PC-9 (cell line): Measurements from ENCODE around the gene FAM227A. TPM values are rescaled to one million over a fixed set of nuclear protein-coding genes. Genes with fewer than 3 reads are reported as not detected.

ENCODE experiments used
- BruUV-seq: library from RNA; stranded (reverse); fragments of 400-500 nt; replicated peaks from 2 replicates; lab custom pipeline; 2021; lab: Mats Ljungman, UMichigan
- CTCF ChIA-PET: fragments of 300-600 bp; sonication (Branson Sonifier 250); formaldehyde crosslinking; loops from one replicate; lab custom pipeline; 2022; ENCODE audit warnings: antibody characterized with exemption; lab: Charles Lee
- POLR2A ChIA-PET: fragments of 300-600 bp; sonication (Branson Sonifier 250); formaldehyde crosslinking; loops from one replicate; lab custom pipeline; 2022; ENCODE audit warnings: antibody characterized with exemption; ENCODE audit not compliant: unreplicated experiment; lab: Charles Lee
- DNase-seq, 2 experiments: peaks; one replicate each; pipeline versions ENCODE4 v3.0.0 to v3.0.0-alpha.2; 2015 to 2022; ENCODE audit warnings: mixed read lengths in 1 of 2
- H2AFZ ChIP-seq: fragments of 200-600 bp; sonication (generic); 2 replicates; pipeline ENCODE4 v1.8.1; 2017; ENCODE audit warnings: antibody characterized with exemption
- H3F3A ChIP-seq: fragments of 200-600 bp; sonication (generic); 2 replicates; pipeline ENCODE4 v1.8.1; 2017; ENCODE audit warnings: antibody characterized with exemption, mild to moderate bottlenecking, low read depth; ENCODE audit not compliant: insufficient read depth
- H3K27ac ChIP-seq: fragments of 200-600 bp; sonication (generic); 2 replicates; pipeline ENCODE4 v1.6.1; 2016; ENCODE audit warnings: mixed run types
- H3K27me3 ChIP-seq: fragments of 200-600 bp; sonication (generic); 2 replicates; pipeline ENCODE4 v1.6.1; 2016; ENCODE audit warnings: low read depth, mixed run types; ENCODE audit not compliant: insufficient read depth
- H3K36me3 ChIP-seq: fragments of 200-600 bp; sonication (generic); 2 replicates; pipeline ENCODE4 v1.6.1; 2016; ENCODE audit warnings: low read depth, mixed run types
- H3K4me1 ChIP-seq: fragments of 200-600 bp; sonication (generic); replicated peaks from 2 replicates; pipeline ENCODE4 v1.6.1; 2016; ENCODE audit warnings: mixed run types; ENCODE audit not compliant: insufficient read depth
- H3K4me2 ChIP-seq: fragments of 200-600 bp; sonication (generic); 2 replicates; pipeline ENCODE4 v1.6.1; 2017; ENCODE audit warnings: mixed run types
- H3K4me3 ChIP-seq: fragments of 200-600 bp; sonication (generic); 2 replicates; pipeline ENCODE4 v1.6.1; 2016; ENCODE audit warnings: mixed run types
- H3K79me2 ChIP-seq: fragments of 200-600 bp; sonication (generic); 2 replicates; pipeline ENCODE4 v1.6.1; 2017; ENCODE audit warnings: low read depth, mixed run types
- H3K9me2 ChIP-seq: fragments of 200-600 bp; sonication (generic); 2 replicates; pipeline ENCODE4 v1.8.1; 2017; ENCODE audit warnings: mild to moderate bottlenecking; ENCODE audit not compliant: insufficient read depth
- H3K9me3 ChIP-seq: fragments of 200-600 bp; sonication (generic); 2 replicates; pipeline ENCODE4 v1.8.1; 2016; ENCODE audit warnings: low read depth; ENCODE audit not compliant: insufficient read depth
- H4K20me1 ChIP-seq: fragments of 200-600 bp; sonication (generic); 2 replicates; pipeline ENCODE4 v1.8.1; 2017; ENCODE audit not compliant: insufficient read depth
- CTCF ChIP-seq: fragments of 200-600 bp; sonication (generic); conservative IDR thresholded peaks from 2 replicates; pipeline ENCODE4 v1.6.1; 2017; ENCODE audit warnings: mixed run types, antibody characterized with exemption, mild to moderate bottlenecking, moderate library complexity
- EZH2 ChIP-seq: fragments of 200-600 bp; sonication (generic); IDR thresholded peaks from 2 replicates; pipeline ENCODE4 v1.8.0; 2017; ENCODE audit warnings: antibody characterized with exemption, low read depth
- intact Hi-C: fragments of 100-400 bp; cut with micrococcal nuclease; formaldehyde crosslinking; loops from one replicate; pipeline ENCODE4 v1.10.0; 2022; ENCODE audit not compliant: unreplicated experiment
- total RNA-seq: library from RNA; stranded (reverse); gene quantifications from 2 replicates; pipeline ENCODE4 v1.2.3, GENCODE V29; 2021

FAM227A gene
- total RNA-seq, 1 experiment from 2014 or later: 9.8 TPM

GRCh38 chr22:38549101-38549894, 106.9 kb downstream of the FAM227A start:
- intact Hi-C loops: loop anchor here (2.0 kb wide), 1 partner anchor 42 kb away; the partner anchor contains the start of gene DDX17
- no peak overlapping the region for H2AFZ ChIP-seq
- H3K27ac ChIP-seq: peak overlapping the region; percentile 75
- TF ChIP-seq CTCF (no peak), EZH2 (no peak)
- peaks cover 35% of the 10 kb centered on the region for H3K4me1 ChIP-seq
- H3K4me2 ChIP-seq: peak overlapping the region; percentile 58
- no peaks in the 10 kb centered on the region for H3K36me3 ChIP-seq
- no peaks in the 10 kb centered on the region for H3K79me2 ChIP-seq
- peak overlapping the region; percentile 10; the same call in 1 of the 2 replicates for H3K4me3 ChIP-seq
- H3K9me2 ChIP-seq: no peaks in the 10 kb centered on the region
- DNase-seq: peak; percentile 61 to 98
- no peaks in the 10 kb centered on the region for H4K20me1 ChIP-seq
- CTCF ChIA-PET: no interaction called here
- BruUV-seq: no TSS peak
- no peaks in the 10 kb centered on the region for H3K27me3 ChIP-seq
- POLR2A ChIA-PET: no interaction called here
- peaks cover 29% of the 10 kb centered on the region for H3F3A ChIP-seq
- H3K9me3 ChIP-seq: peaks cover 7% of the 10 kb centered on the region; the same call in 1 of the 2 replicates

DNA sequence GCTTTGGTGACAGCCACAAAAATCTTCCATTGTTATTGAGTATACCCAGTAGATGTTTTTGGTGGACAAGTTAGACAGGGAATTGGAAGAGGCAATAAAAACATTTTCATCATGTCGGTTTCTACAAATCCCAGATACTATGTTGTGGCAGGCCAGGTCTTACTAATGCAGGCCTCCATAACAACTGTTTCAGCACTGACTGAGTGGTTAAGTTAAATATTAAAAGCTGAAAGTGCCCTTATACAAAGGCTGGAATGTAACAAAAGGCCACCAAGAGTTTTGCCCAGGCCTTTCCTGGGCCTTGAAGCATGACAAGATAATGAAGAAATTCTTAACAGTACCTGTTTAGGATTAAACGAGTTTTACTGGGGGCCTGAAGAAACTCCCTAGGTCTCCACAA, 115.5 kb downstream of the FAM227A start:
- intact Hi-C loops: no loop called here
- H3K79me2 ChIP-seq: no peaks in the 10 kb centered on the region
- H4K20me1 ChIP-seq: no peaks in the 10 kb centered on the region
- TF ChIP-seq CTCF: no peak
- TF ChIP-seq EZH2: no peak
- no peak overlapping the region for H3K4me3 ChIP-seq
- H3K36me3 ChIP-seq: no peaks in the 10 kb centered on the region
- peaks cover 29% of the 10 kb centered on the region for H3K9me3 ChIP-seq
- POLR2A ChIA-PET: no interaction called here
- no TSS peak for BruUV-seq
- H3F3A ChIP-seq: no peaks in the 10 kb centered on the region
- no peak overlapping the region for H3K4me2 ChIP-seq
- H3K27me3 ChIP-seq: no peaks in the 10 kb centered on the region
- H3K27ac ChIP-seq: no peak overlapping the region
- CTCF ChIA-PET: interaction anchor here (0.6 kb wide), 1 partner anchor 1081 kb away, joined by 5 read pairs; no protein-coding TSS in a partner anchor
- no peak for DNase-seq
- no peak overlapping the region for H2AFZ ChIP-seq
- no peaks in the 10 kb centered on the region for H3K9me2 ChIP-seq
- H3K4me1 ChIP-seq: no peaks in the 10 kb centered on the region

DNA sequence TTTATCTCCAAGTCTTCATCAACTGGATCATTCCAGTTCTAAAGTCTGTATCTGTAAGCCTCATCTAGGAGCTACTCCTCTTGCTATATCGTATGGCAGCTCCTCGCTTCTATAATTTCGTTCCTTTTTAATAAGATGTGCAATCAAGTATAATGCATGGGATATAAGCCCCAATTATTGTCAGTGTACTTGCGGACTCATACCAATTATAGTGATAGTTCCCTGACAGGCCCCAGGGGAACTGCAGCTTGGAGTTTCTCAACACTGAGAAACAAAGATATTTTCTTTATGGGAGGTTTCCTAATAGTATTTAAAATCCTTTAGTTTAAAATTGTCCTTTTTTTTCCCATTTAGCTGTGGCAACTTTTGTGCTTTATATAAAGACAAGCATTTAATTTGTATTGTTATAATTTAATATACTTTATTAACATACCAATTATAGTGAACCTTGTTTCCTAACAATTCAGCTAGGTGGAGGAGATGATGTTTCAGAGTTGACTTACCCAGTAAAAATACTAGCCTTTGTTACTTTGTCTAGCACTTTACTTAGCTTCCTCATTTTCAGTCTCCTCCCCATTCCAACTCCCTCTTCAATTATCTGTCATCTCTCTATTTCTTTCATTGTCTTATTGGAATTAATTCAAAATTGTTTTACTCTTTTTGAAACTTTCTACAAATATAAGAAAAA, 124.8 kb downstream of the FAM227A start:
- TF ChIP-seq CTCF: no peak
- TF ChIP-seq EZH2: no peak
- no peak overlapping the region for H3K4me3 ChIP-seq
- H3K4me2 ChIP-seq: no peak overlapping the region
- no peak for DNase-seq
- POLR2A ChIA-PET: no interaction called here
- no peaks in the 10 kb centered on the region for H3K9me3 ChIP-seq
- H3K4me1 ChIP-seq: no peaks in the 10 kb centered on the region
- no peaks in the 10 kb centered on the region for H3K27me3 ChIP-seq
- no TSS peak for BruUV-seq
- CTCF ChIA-PET: no interaction called here
- H3K79me2 ChIP-seq: no peaks in the 10 kb centered on the region
- intact Hi-C loops: no loop called here
- H2AFZ ChIP-seq: 0 out of 2 replicates have a peak overlapping the region, but pooled peaks have one; percentile 18
- H3K27ac ChIP-seq: no peak overlapping the region
- H3K36me3 ChIP-seq: no peaks in the 10 kb centered on the region
- no peaks in the 10 kb centered on the region for H3F3A ChIP-seq
- H3K9me2 ChIP-seq: no peaks in the 10 kb centered on the region
- H4K20me1 ChIP-seq: no peaks in the 10 kb centered on the region

Other genes starting within 250 kb of the FAM227A start
- 0.18 and 0.22 TPM in 2 replicates for gene KCNJ4, start 201.2 kb downstream of the FAM227A start, total RNA-seq
- 15.5 and 18.9 TPM in 2 replicates for gene KDELR3, start 188.3 kb downstream of the FAM227A start, total RNA-seq
- 511 and 648 TPM in 2 replicates for gene DDX17, start 150.1 kb downstream of the FAM227A start, total RNA-seq
- gene DMC1, start 86.2 kb downstream of the FAM227A start, total RNA-seq: 5.6 and 6.3 TPM in 2 replicates
- 58.9 and 61.8 TPM in 2 replicates for gene CBY1, start 246 bp upstream of the FAM227A start, total RNA-seq
- gene TOMM22, start 25.6 kb upstream of the FAM227A start, total RNA-seq: 106 and 120 TPM in 2 replicates
- 102 and 110 TPM in 2 replicates for gene JOSD1, start 44.6 kb upstream of the FAM227A start, total RNA-seq
- 79.3 and 94.7 TPM in 2 replicates for gene GTPBP1, start 49.6 kb upstream of the FAM227A start, total RNA-seq
- 169 and 220 TPM in 2 replicates for gene SUN2, start 99.6 kb upstream of the FAM227A start, total RNA-seq
- gene DNAL4, start 137.8 kb upstream of the FAM227A start, total RNA-seq: 50.3 and 53.0 TPM in 2 replicates
- gene NPTXR, start 187.6 kb upstream of the FAM227A start, total RNA-seq: 14.7 and 23.8 TPM in 2 replicates
- 131 and 136 TPM in 2 replicates for gene CBX6, start 215.8 kb upstream of the FAM227A start, total RNA-seq